NCI-H1092 treated with DMSO at 0.1 percent for 48 hours (cell line): ENCODE measurements around the gene JARID2.

Source experiments
- DNase-seq: peaks from one replicate; lab custom pipeline; 2025; lab: John Stamatoyannopoulos, UW

Gene JARID2

GRCh38 chr6:15335916-15336315 is 90.0 kb downstream of the JARID2 start:
- DNase-seq, result no peak

- no peak for DNase-seq
Observed at GRCh38 chr6:15336900-15337560, 91.2 kb downstream of the JARID2 start.

GRCh38 chr6:15337582-15337981 is 91.7 kb downstream of the JARID2 start:
- no peak for DNase-seq

GRCh38 chr6:15338476-15338875 is 92.6 kb downstream of the JARID2 start:
- DNase-seq, result no peak

GRCh38 chr6:15339081-15339480 is 93.2 kb downstream of the JARID2 start:
- no peak for DNase-seq

GRCh38 chr6:15340105-15340601 is 94.3 kb downstream of the JARID2 start:
- DNase-seq, result no peak

GRCh38 chr6:15340775-15341174 is 94.9 kb downstream of the JARID2 start:
- DNase-seq, result no peak

- DNase-seq, result no peak
Observed at GRCh38 chr6:15341311-15342001, 95.6 kb downstream of the JARID2 start.

- no peak for DNase-seq
Observed at GRCh38 chr6:15342114-15342513, 96.2 kb downstream of the JARID2 start.

GRCh38 chr6:15343490-15344191 is 97.8 kb downstream of the JARID2 start:
- DNase-seq, result no peak

GRCh38 chr6:15344192-15344519 is 98.3 kb downstream of the JARID2 start:
- no peak for DNase-seq

- DNase-seq, result no peak
Observed at GRCh38 chr6:15344831-15345230, 99.0 kb downstream of the JARID2 start.

GRCh38 chr6:15346315-15346714 is 100.4 kb downstream of the JARID2 start:
- DNase-seq, result no peak

- DNase-seq, result no peak
Observed at GRCh38 chr6:15348528-15348927, 102.7 kb downstream of the JARID2 start.

GRCh38 chr6:15349379-15349778 is 103.5 kb downstream of the JARID2 start:
- DNase-seq, result no peak

GRCh38 chr6:15350386-15351083 is 104.7 kb downstream of the JARID2 start:
- DNase-seq, result no peak

- no peak for DNase-seq
Observed at GRCh38 chr6:15351631-15352030, 105.8 kb downstream of the JARID2 start.

GRCh38 chr6:15352220-15352619 is 106.4 kb downstream of the JARID2 start:
- DNase-seq, result no peak

- DNase-seq, result peak; percentile 2
Observed at GRCh38 chr6:15352845-15353244, 107.0 kb downstream of the JARID2 start.

- no peak for DNase-seq
Observed at GRCh38 chr6:15355683-15356099, 109.8 kb downstream of the JARID2 start.

- no peak for DNase-seq
Observed at GRCh38 chr6:15356179-15356578, 110.3 kb downstream of the JARID2 start.

GRCh38 chr6:15356937-15357336 is 111.1 kb downstream of the JARID2 start:
- no peak for DNase-seq
